Measurements from ENCODE around the gene MRPL38. TPM values are rescaled to one million over a fixed set of nuclear protein-coding genes. Genes with fewer than 3 reads are reported as not detected.

MRPL38 gene
- polyA plus RNA-seq, 1 experiment = 16.6 TPM

- H3K27me3 ChIP-seq (ENCODE audit: control insufficient read depth, insufficient read depth, low read length) = no peaks in the 10 kb centered on the region
- DNase-seq (ENCODE audit: low read depth, low spot score) = no peak
- H3K4me3 ChIP-seq (ENCODE audit: low read depth, low read length) = no peak overlapping the region
- H3K9me3 ChIP-seq (ENCODE audit: control insufficient read depth, insufficient read depth, low read length) = no peaks in the 10 kb centered on the region
- no peak for TF ChIP-seq CTCF (IDR thresholded peaks at IDR 0.05; ENCODE audit: low read depth, low read length)
- ChIA-PET POLR2A (interaction anchor here (1.0 kb wide), 1 partner anchor 11 kb away, joined by 3 read pairs; no protein-coding TSS in a partner anchor), CTCF (interaction anchor here (0.9 to 1.4 kb wide), 2 partner anchors 11 to 12 kb away, joined by 3 to 4 read pairs; no protein-coding TSS in a partner anchor)
- H3K27ac ChIP-seq (ENCODE audit: low read depth, low read length) = no peak overlapping the region
Measured at GRCh38 chr17:75849724-75850123, 55.0 kb downstream of the MRPL38 start.

GRCh38 chr17:75849279-75849646 is 55.4 kb downstream of the MRPL38 start:
- no peak for DNase-seq (ENCODE audit: low read depth, low spot score)
- Histone ChIP-seq H3K27ac (ENCODE audit: low read depth, low read length) (no peak overlapping the region), H3K4me3 (ENCODE audit: low read depth, low read length) (no peak overlapping the region), H3K9me3 (ENCODE audit: control insufficient read depth, insufficient read depth, low read length) (no peaks in the 10 kb centered on the region), H3K27me3 (ENCODE audit: control insufficient read depth, insufficient read depth, low read length) (no peaks in the 10 kb centered on the region)
- POLR2A ChIA-PET = interaction anchor here (0.6 to 1.0 kb wide), 2 partner anchors 12 to 340 kb away, joined by 3 read pairs; no protein-coding TSS in a partner anchor
- no peak for TF ChIP-seq CTCF (IDR thresholded peaks at IDR 0.05; ENCODE audit: low read depth, low read length)
- CTCF ChIA-PET = interaction anchor here (0.6 to 1.4 kb wide), 3 partner anchors 12 to 34 kb away, joined by 3 to 4 read pairs (median 3); no protein-coding TSS in a partner anchor

Other genes with a start within 250 kb of the MRPL38 start
- 9.3 and 11.9 TPM in 2 replicates for gene RECQL5, start 237.7 kb downstream of the MRPL38 start, polyA plus RNA-seq (2011; rRNA removed)
- gene SAP30BP, start 237.5 kb downstream of the MRPL38 start, polyA plus RNA-seq (2011; rRNA removed) = 74.2 and 75.4 TPM in 2 replicates
- gene ITGB4, start 183.4 kb downstream of the MRPL38 start, polyA plus RNA-seq (2011; rRNA removed) = 0.21 and 0.31 TPM in 2 replicates
- 12.4 and 16.8 TPM in 2 replicates for gene GALK1, start 139.7 kb downstream of the MRPL38 start, polyA plus RNA-seq (2011; rRNA removed)
- 11.1 and 11.4 TPM in 2 replicates for gene UNK, start 120.1 kb downstream of the MRPL38 start, polyA plus RNA-seq (2011; rRNA removed)
- gene UNC13D, start 60.5 kb downstream of the MRPL38 start, polyA plus RNA-seq (2011; rRNA removed) = 0.11 and 0.16 TPM in 2 replicates
- gene WBP2, start 49.5 kb downstream of the MRPL38 start, polyA plus RNA-seq (2011; rRNA removed) = 33.3 and 35.3 TPM in 2 replicates
- 5.7 and 9.2 TPM in 2 replicates for gene TRIM47, start 26.3 kb downstream of the MRPL38 start, polyA plus RNA-seq (2011; rRNA removed)
- gene TRIM65, start 7.9 kb downstream of the MRPL38 start, polyA plus RNA-seq (2011; rRNA removed) = 6.5 and 8.7 TPM in 2 replicates
- gene FBF1, start 36.2 kb upstream of the MRPL38 start, polyA plus RNA-seq (2011; rRNA removed) = 2.5 and 4.0 TPM in 2 replicates
- gene ACOX1, start 74.3 kb upstream of the MRPL38 start, polyA plus RNA-seq (2011; rRNA removed) = 30.7 and 32.8 TPM in 2 replicates
- 9.1 and 11.5 TPM in 2 replicates for gene TEN1, start 74.4 kb upstream of the MRPL38 start, polyA plus RNA-seq (2011; rRNA removed)
- gene CDK3, start 96.0 kb upstream of the MRPL38 start, polyA plus RNA-seq (2011; rRNA removed) = 2.7 and 2.9 TPM in 2 replicates
- not detected in 2 replicates for gene EVPL, start 122.4 kb upstream of the MRPL38 start, polyA plus RNA-seq (2011; rRNA removed)
- 82.9 and 101 TPM in 2 replicates for gene SRP68, start 167.6 kb upstream of the MRPL38 start, polyA plus RNA-seq (2011; rRNA removed)
- 0.06 TPM in 1 of 2 replicates, not detected in the other for gene GALR2, start 169.9 kb upstream of the MRPL38 start, polyA plus RNA-seq (2011; rRNA removed)
- not detected in 2 replicates for gene ZACN, start 174.3 kb upstream of the MRPL38 start, polyA plus RNA-seq (2011; rRNA removed)
- gene EXOC7, start 198.9 kb upstream of the MRPL38 start, polyA plus RNA-seq (2011; rRNA removed) = 97.6 and 114 TPM in 2 replicates
- not detected in 2 replicates for gene FOXJ1, start 236.4 kb upstream of the MRPL38 start, polyA plus RNA-seq (2011; rRNA removed)

Data from AG04450 (cell line).